Thoracic aorta (tissue), 2 donors: ENCODE results near the gene LOXL3. TPM values are rescaled to one million over a fixed set of nuclear protein-coding genes. Genes with fewer than 3 reads are reported as not detected.
A peak's percentile ranks its signal among the peaks of the same experiment; 100 is the strongest.

Experiments
- ATAC-seq: fragments of 150-250 bp; one replicate; pipeline ENCODE4 v1.8.0; 2017; ENCODE audit warnings: low read depth; ENCODE audit not compliant: insufficient number of reproducible peaks, low FRiP score
- DNase-seq: peaks from one replicate; pipeline ENCODE4 v3.0.0-alpha.2; 2020; ENCODE audit warnings: low spot score
- H3K27ac ChIP-seq, 2 donors: fragments of 200-600 bp; sonication (generic); 1 replicate in 1 of 2; 2 replicates in 1 of 2; pipeline ENCODE4 v1.5.1; 2016; ENCODE audit warnings: mild to moderate bottlenecking in 2 of 2, moderate library complexity in 2 of 2
- H3K27me3 ChIP-seq: fragments of 200-600 bp; sonication (generic); replicated peaks from 2 replicates; pipeline ENCODE4 v1.6.0; 2016; ENCODE audit warnings: mild to moderate bottlenecking; ENCODE audit not compliant: insufficient read depth
- H3K36me3 ChIP-seq: fragments of 200-600 bp; sonication (generic); one replicate; pipeline ENCODE4 v1.5.1; 2016
- H3K4me1 ChIP-seq, 2 donors: fragments of 200-600 bp; sonication (generic); 1 replicate in 1 of 2; 2 replicates in 1 of 2; pipeline versions ENCODE4 v1.5.1 to v1.6.0; 2016; ENCODE audit warnings: low read depth in 2 of 2, mild to moderate bottlenecking in 1 of 2; ENCODE audit not compliant: control insufficient read depth in 1 of 2
- H3K4me3 ChIP-seq: fragments of 200-600 bp; sonication (generic); 2 replicates; pipeline ENCODE4 v1.5.1; 2016; ENCODE audit warnings: mild to moderate bottlenecking
- H3K9me3 ChIP-seq: fragments of 200-600 bp; sonication (generic); 2 replicates; pipeline ENCODE4 v1.5.1; 2016
- CTCF ChIP-seq: fragments of 200-600 bp; sonication (generic); IDR thresholded peaks from one replicate; pipeline ENCODE4 v1.5.1; 2019; ENCODE audit warnings: antibody characterized with exemption
- total RNA-seq, 2 donors: library from RNA; depleted of rRNA; stranded (reverse); fragments of >200 nt; gene quantifications; one replicate each; pipeline versions ENCODE4 v1.1.0 to v1.2.3, GENCODE V29; 2016

The LOXL3 gene
- total RNA-seq, 2 donors from 2014 or later, result 16.6 to 24.9 TPM

- DNase-seq (no peak), ATAC-seq (no peak)
- Histone ChIP-seq H3K36me3 (peaks cover 9% of the 10 kb centered on the region), H3K27me3 (peaks cover 6% of the 10 kb centered on the region), H3K4me1 (peaks cover 16 to 33% of the 10 kb centered on the region in 2 donors), H3K4me3 (peak overlapping the region; percentile 65), H3K9me3 (no peaks in the 10 kb centered on the region), H3K27ac (peak overlapping the region in 1 of 2 donors; percentile 37)
- no peak for TF ChIP-seq CTCF
Measured at GRCh38 chr2:74497777-74498499, 55.8 kb downstream of the LOXL3 start.

- peaks cover 16 to 28% of the 10 kb centered on the region in 2 donors for H3K4me1 ChIP-seq
- no peak overlapping the region for H3K27ac ChIP-seq
- DNase-seq, result no peak
- ATAC-seq, result no peak
- TF ChIP-seq CTCF, result no peak
- peaks cover 6% of the 10 kb centered on the region for H3K27me3 ChIP-seq
- H3K4me3 ChIP-seq, result peak overlapping the region; percentile 65
- no peaks in the 10 kb centered on the region for H3K9me3 ChIP-seq
- peaks cover 16% of the 10 kb centered on the region for H3K36me3 ChIP-seq
Measured at GRCh38 chr2:74496997-74497776, 56.6 kb downstream of the LOXL3 start.

- ATAC-seq, result no peak
- H3K27me3 ChIP-seq, result peaks cover 6% of the 10 kb centered on the region
- no peak for TF ChIP-seq CTCF
Measured at GRCh38 chr2:74495440-74495839, 58.3 kb downstream of the LOXL3 start.

GRCh38 chr2:74493546-74493945 is 60.2 kb downstream of the LOXL3 start:
- no peak overlapping the region for H3K27ac ChIP-seq
- no peak overlapping the region for H3K4me3 ChIP-seq
- ATAC-seq, result no peak
- no peak for TF ChIP-seq CTCF
- peaks cover 43% of the 10 kb centered on the region for H3K36me3 ChIP-seq
- H3K27me3 ChIP-seq, result no peaks in the 10 kb centered on the region
- H3K9me3 ChIP-seq, result no peaks in the 10 kb centered on the region
- no peak for DNase-seq
- peaks cover 8 to 14% of the 10 kb centered on the region in 2 donors for H3K4me1 ChIP-seq

More at GRCh38 chr2:74495440-74495839, 58.3 kb downstream of the LOXL3 start:
- no peak for DNase-seq
- no peak overlapping the region for H3K4me3 ChIP-seq
- no peaks in the 10 kb centered on the region for H3K9me3 ChIP-seq
- H3K27ac ChIP-seq, result no peak overlapping the region
- H3K36me3 ChIP-seq, result peaks cover 34% of the 10 kb centered on the region
- peaks cover 16 to 28% of the 10 kb centered on the region in 2 donors for H3K4me1 ChIP-seq
